Activated CD8-positive, alpha-beta T cell treated with anti-CD3 and anti-CD28 coated beads for 36 hours (primary cell): ENCODE results near the gene RAB23. TPM values are rescaled to one million over a fixed set of nuclear protein-coding genes. Genes with fewer than 3 reads are reported as not detected.
"Not testable (repeated sequence)": the region's sequence is repeated elsewhere in the genome, so short reads cannot be mapped to it uniquely, and the experiment has no call there.

Experiments used
- ATAC-seq: fragments of 200-7000 bp; cut with Tn5 transposase; one replicate; pipeline ENCODE4 v1.10.0; 2021; ENCODE audit warnings: mild to moderate bottlenecking, moderate library complexity
- CTCF ChIA-PET: fragments of 350-600 bp; sonication (Branson Sonifier 250); formaldehyde crosslinking; loops from one replicate; lab custom pipeline; 2021; ENCODE audit warnings: antibody characterized with exemption; lab: Charles Lee
- POLR2A ChIA-PET: fragments of 350-600 bp; sonication (Branson Sonifier 250); formaldehyde crosslinking; loops from one replicate; lab custom pipeline; 2021; ENCODE audit warnings: antibody characterized with exemption; lab: Charles Lee
- DNase-seq: peaks from one replicate; pipeline ENCODE4 v3.0.0-alpha.2; 2020
- H3K27ac Mint-ChIP-seq: one replicate; pipeline ENCODE4 v1.8.0; 2021; ENCODE audit warnings: mild to moderate bottlenecking, mixed read lengths
- H3K27me3 Mint-ChIP-seq: one replicate; pipeline ENCODE4 v1.8.0; 2021; ENCODE audit warnings: mixed read lengths
- H3K36me3 Mint-ChIP-seq: one replicate; pipeline ENCODE4 v1.8.0; 2021; ENCODE audit warnings: low read depth, mixed read lengths
- H3K4me1 Mint-ChIP-seq: one replicate; pipeline ENCODE4 v1.8.0; 2021; ENCODE audit warnings: low read depth, mixed read lengths
- H3K4me3 Mint-ChIP-seq: one replicate; pipeline ENCODE4 v1.8.0; 2021; ENCODE audit warnings: mild to moderate bottlenecking, moderate library complexity, mixed read lengths
- H3K9me3 Mint-ChIP-seq: one replicate; pipeline ENCODE4 v1.8.0; 2021; ENCODE audit warnings: mixed read lengths
- CTCF ChIP-seq: fragments of 200-600 bp; IDR thresholded peaks from one replicate; pipeline ENCODE4 v1.8.0; 2022; ENCODE audit warnings: antibody characterized with exemption, mild to moderate bottlenecking
- intact Hi-C: fragments of 100-400 bp; cut with micrococcal nuclease; formaldehyde crosslinking; loops from one replicate; pipeline ENCODE4 v1.10.0; 2022
- total RNA-seq, 2 experiments: library from RNA; stranded (reverse); gene quantifications; one replicate each; pipeline ENCODE4 v1.2.3, GENCODE V29; 2021

RAB23 gene
- total RNA-seq, 2 experiments from 2014 or later = 1.2 to 1.3 TPM

GRCh38 chr6:57243954-57244353 is 21.8 kb upstream of the RAB23 start:
- Mint-ChIP-seq H3K36me3 (no peaks in the 10 kb centered on the region), H3K27ac (no peak overlapping the region), H3K27me3 (peaks cover 5% of the 10 kb centered on the region), H3K4me3 (no peak overlapping the region), H3K9me3 (no peaks in the 10 kb centered on the region), H3K4me1 (no peaks in the 10 kb centered on the region)
- no peak for TF ChIP-seq CTCF
- no peak for DNase-seq
- ATAC-seq = no peak
- intact Hi-C loops = no loop called here
- ChIA-PET POLR2A (no interaction called here), CTCF (interaction anchor here (1.1 kb wide), 1 partner anchor 289 kb away, joined by 3 read pairs; the partner anchor contains the start of gene BEND6)

- H3K9me3 Mint-ChIP-seq, ATAC-seq, H3K27ac Mint-ChIP-seq, DNase-seq, intact Hi-C loops, POLR2A ChIA-PET, H3K4me1 Mint-ChIP-seq, H3K4me3 Mint-ChIP-seq, H3K36me3 Mint-ChIP-seq, H3K27me3 Mint-ChIP-seq: not testable (repeated sequence)
- CTCF ChIA-PET = interaction anchor here (1.1 kb wide), 1 partner anchor 289 kb away, joined by 3 read pairs; the partner anchor contains the start of gene BEND6
These were observed 21.4 kb upstream of the RAB23 start for GRCh38 chr6:57243526-57243925.

- H3K36me3 Mint-ChIP-seq = no peaks in the 10 kb centered on the region
- H3K27me3 Mint-ChIP-seq = peaks cover 12% of the 10 kb centered on the region
- intact Hi-C loops = no loop called here
- DNase-seq (no peak), ATAC-seq (no peak)
- H3K4me1 Mint-ChIP-seq = no peaks in the 10 kb centered on the region
- H3K4me3 Mint-ChIP-seq = no peak overlapping the region
- H3K27ac Mint-ChIP-seq = no peak overlapping the region
- ChIA-PET CTCF (no interaction called here), POLR2A (no interaction called here)
- TF ChIP-seq CTCF = no peak
- no peaks in the 10 kb centered on the region for H3K9me3 Mint-ChIP-seq
These were observed 20.4 kb upstream of the RAB23 start for GRCh38 chr6:57242505-57242904.

GRCh38 chr6:57226221-57226620 is 4.1 kb upstream of the RAB23 start:
- ATAC-seq = no peak
- no peaks in the 10 kb centered on the region for H3K36me3 Mint-ChIP-seq
- H3K27me3 Mint-ChIP-seq = peaks cover 25% of the 10 kb centered on the region
- CTCF ChIA-PET = no interaction called here
- TF ChIP-seq CTCF = no peak
- no peak for DNase-seq
- no peak overlapping the region for H3K4me3 Mint-ChIP-seq
- intact Hi-C loops = no loop called here
- peaks cover 10% of the 10 kb centered on the region for H3K4me1 Mint-ChIP-seq
- H3K27ac Mint-ChIP-seq = no peak overlapping the region
- no peaks in the 10 kb centered on the region for H3K9me3 Mint-ChIP-seq
- POLR2A ChIA-PET = no interaction called here

GRCh38 chr6:57224769-57225515 is 2.8 kb upstream of the RAB23 start:
- ChIA-PET CTCF (interaction anchor here (1.2 kb wide), 1 partner anchor 92 kb away, joined by 3 read pairs; the partner anchor contains the start of gene PRIM2), POLR2A (no interaction called here)
- no peak overlapping the region for H3K27ac Mint-ChIP-seq
- no peaks in the 10 kb centered on the region for H3K36me3 Mint-ChIP-seq
- H3K9me3 Mint-ChIP-seq = no peaks in the 10 kb centered on the region
- peaks cover 31% of the 10 kb centered on the region for H3K27me3 Mint-ChIP-seq
- intact Hi-C loops = no loop called here
- no peak for TF ChIP-seq CTCF
- H3K4me3 Mint-ChIP-seq = no peak overlapping the region
- H3K4me1 Mint-ChIP-seq = peaks cover 15% of the 10 kb centered on the region
- ATAC-seq (no peak), DNase-seq (no peak)
